OCI-LY1 (cell line): Measurements from ENCODE around the gene RPS6KA2.

Experiments
- H2AFZ ChIP-seq: fragments of 200-600 bp; sonication (generic), shearing (Covaris generic); 2 replicates; pipeline ENCODE4 v1.6.0; 2014; ENCODE audit warnings: antibody characterized with exemption, mild to moderate bottlenecking, low read length
- H3F3A ChIP-seq: fragments of 200-600 bp; sonication (generic), shearing (Covaris generic); 2 replicates; pipeline ENCODE4 v1.6.0; 2014; ENCODE audit warnings: mild to moderate bottlenecking, antibody characterized with exemption, low read length, moderate library complexity; ENCODE audit not compliant: insufficient read depth
- H3K27ac ChIP-seq: fragments of 200-600 bp; sonication (generic); 2 replicates; pipeline ENCODE4 v1.5.1; 2014; ENCODE audit warnings: low read length, mixed run types, mild to moderate bottlenecking, low read depth; ENCODE audit not compliant: poor library complexity, severe bottlenecking
- H3K27me3 ChIP-seq: fragments of 200-600 bp; sonication (generic); 2 replicates; pipeline ENCODE4 v1.6.0; 2014; ENCODE audit warnings: antibody characterized with exemption, mild to moderate bottlenecking, low read length, moderate library complexity; ENCODE audit not compliant: insufficient read depth
- H3K36me3 ChIP-seq: fragments of 200-600 bp; sonication (generic); 2 replicates; pipeline ENCODE4 v1.6.1; 2014; ENCODE audit warnings: mild to moderate bottlenecking, antibody characterized with exemption, low read length, moderate library complexity, mixed read lengths; ENCODE audit not compliant: insufficient read depth
- H3K4me1 ChIP-seq: fragments of 200-600 bp; sonication (generic); 2 replicates; pipeline ENCODE4 v1.5.1; 2014; ENCODE audit warnings: mild to moderate bottlenecking, low read length, moderate library complexity; ENCODE audit not compliant: insufficient read depth, severe bottlenecking
- H3K4me2 ChIP-seq: fragments of 200-600 bp; sonication (generic), shearing (Covaris generic); 2 replicates; pipeline ENCODE4 v1.6.1; 2014; ENCODE audit warnings: low read length
- H3K4me3 ChIP-seq: fragments of 200-600 bp; sonication (generic); 2 replicates; pipeline ENCODE4 v1.5.1; 2014; ENCODE audit warnings: low read length, low read depth, mild to moderate bottlenecking, mixed read lengths; ENCODE audit not compliant: poor library complexity, severe bottlenecking
- H3K79me2 ChIP-seq: fragments of 200-600 bp; shearing (Covaris generic); 2 replicates; pipeline ENCODE4 v1.6.1; 2016; ENCODE audit warnings: mixed run types, low read length, mixed read lengths; ENCODE audit not compliant: insufficient read depth
- H3K9ac ChIP-seq: fragments of 200-600 bp; sonication (generic), shearing (Covaris generic); 2 replicates; pipeline ENCODE4 v1.6.1; 2014; ENCODE audit warnings: mild to moderate bottlenecking, low read length, mixed read lengths
- H3K9me2 ChIP-seq: fragments of 200-600 bp; sonication (generic), shearing (Covaris generic); 2 replicates; pipeline ENCODE4 v1.6.1; 2014; ENCODE audit warnings: low read depth, mild to moderate bottlenecking, low read length, mixed read lengths
- H3K9me3 ChIP-seq: fragments of 200-600 bp; shearing (Covaris generic); 2 replicates; pipeline ENCODE4 v1.6.1; 2014; ENCODE audit warnings: low read length, mixed read lengths
- H4K20me1 ChIP-seq: fragments of 200-600 bp; sonication (generic), shearing (Covaris generic); 2 replicates; pipeline ENCODE4 v1.6.0; 2016; ENCODE audit warnings: mild to moderate bottlenecking, low read length; ENCODE audit not compliant: insufficient read depth
- EZH2 ChIP-seq: fragments of 200-600 bp; sonication (generic), shearing (Covaris generic); IDR thresholded peaks from 2 replicates; pipeline ENCODE4 v1.8.0; 2017; ENCODE audit warnings: borderline replicate concordance, mixed run types, mild to moderate bottlenecking, antibody characterized with exemption, low read length, moderate library complexity, mixed read lengths
- TF ChIP-seq, protein P1 (sequence below): fragments of 200-600 bp; sonication (generic), shearing (Covaris generic); IDR thresholded peaks from 2 replicates; pipeline ENCODE4 v1.5.1; 2017; ENCODE audit warnings: mild to moderate bottlenecking, antibody characterized with exemption, low read length, moderate library complexity, mixed read lengths

The RPS6KA2 gene

DNA sequence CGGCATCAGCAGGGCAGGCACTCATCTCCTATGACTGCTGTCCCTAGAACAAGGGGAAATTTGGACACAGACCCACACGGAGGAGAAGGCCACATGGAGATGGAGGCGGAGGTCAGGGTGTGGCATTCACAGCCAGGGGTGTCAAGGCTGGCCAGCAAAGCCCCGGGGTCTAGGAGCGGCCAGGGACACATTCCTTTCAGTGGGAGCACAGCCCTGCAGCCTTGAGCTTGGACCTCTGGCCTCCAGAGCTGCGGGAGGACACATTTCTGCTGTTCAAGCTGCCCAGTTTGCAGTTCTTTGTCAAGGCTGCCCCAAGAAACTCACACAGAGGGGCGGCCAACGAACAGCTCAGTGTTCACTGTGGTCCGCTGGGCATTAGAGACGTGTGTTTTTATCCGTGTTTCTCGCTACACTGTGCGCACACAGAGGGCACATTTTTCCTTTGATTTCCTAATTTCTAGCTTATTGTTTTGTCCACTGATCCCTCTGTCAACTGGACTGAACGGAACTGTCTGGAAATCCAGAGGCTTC is 150.9 kb downstream of the RPS6KA2 start:
- Histone ChIP-seq H3K9me3 (no peaks in the 10 kb centered on the region), H3K27ac (no peak overlapping the region), H4K20me1 (no peaks in the 10 kb centered on the region), H3K79me2 (no peaks in the 10 kb centered on the region), H2AFZ (no peak overlapping the region), H3K27me3 (no peaks in the 10 kb centered on the region; the same call in 1 of the 2 replicates), H3K4me1 (peaks cover 29% of the 10 kb centered on the region), H3K4me3 (no peak overlapping the region), H3K9ac (no peak overlapping the region), H3K9me2 (no peaks in the 10 kb centered on the region), H3F3A (no peaks in the 10 kb centered on the region), H3K4me2 (no peak overlapping the region), H3K36me3 (no peaks in the 10 kb centered on the region)
- TF ChIP-seq EZH2: no peak
- TF ChIP-seq, protein P1, sequence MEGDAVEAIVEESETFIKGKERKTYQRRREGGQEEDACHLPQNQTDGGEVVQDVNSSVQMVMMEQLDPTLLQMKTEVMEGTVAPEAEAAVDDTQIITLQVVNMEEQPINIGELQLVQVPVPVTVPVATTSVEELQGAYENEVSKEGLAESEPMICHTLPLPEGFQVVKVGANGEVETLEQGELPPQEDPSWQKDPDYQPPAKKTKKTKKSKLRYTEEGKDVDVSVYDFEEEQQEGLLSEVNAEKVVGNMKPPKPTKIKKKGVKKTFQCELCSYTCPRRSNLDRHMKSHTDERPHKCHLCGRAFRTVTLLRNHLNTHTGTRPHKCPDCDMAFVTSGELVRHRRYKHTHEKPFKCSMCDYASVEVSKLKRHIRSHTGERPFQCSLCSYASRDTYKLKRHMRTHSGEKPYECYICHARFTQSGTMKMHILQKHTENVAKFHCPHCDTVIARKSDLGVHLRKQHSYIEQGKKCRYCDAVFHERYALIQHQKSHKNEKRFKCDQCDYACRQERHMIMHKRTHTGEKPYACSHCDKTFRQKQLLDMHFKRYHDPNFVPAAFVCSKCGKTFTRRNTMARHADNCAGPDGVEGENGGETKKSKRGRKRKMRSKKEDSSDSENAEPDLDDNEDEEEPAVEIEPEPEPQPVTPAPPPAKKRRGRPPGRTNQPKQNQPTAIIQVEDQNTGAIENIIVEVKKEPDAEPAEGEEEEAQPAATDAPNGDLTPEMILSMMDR: no peak

DNA sequence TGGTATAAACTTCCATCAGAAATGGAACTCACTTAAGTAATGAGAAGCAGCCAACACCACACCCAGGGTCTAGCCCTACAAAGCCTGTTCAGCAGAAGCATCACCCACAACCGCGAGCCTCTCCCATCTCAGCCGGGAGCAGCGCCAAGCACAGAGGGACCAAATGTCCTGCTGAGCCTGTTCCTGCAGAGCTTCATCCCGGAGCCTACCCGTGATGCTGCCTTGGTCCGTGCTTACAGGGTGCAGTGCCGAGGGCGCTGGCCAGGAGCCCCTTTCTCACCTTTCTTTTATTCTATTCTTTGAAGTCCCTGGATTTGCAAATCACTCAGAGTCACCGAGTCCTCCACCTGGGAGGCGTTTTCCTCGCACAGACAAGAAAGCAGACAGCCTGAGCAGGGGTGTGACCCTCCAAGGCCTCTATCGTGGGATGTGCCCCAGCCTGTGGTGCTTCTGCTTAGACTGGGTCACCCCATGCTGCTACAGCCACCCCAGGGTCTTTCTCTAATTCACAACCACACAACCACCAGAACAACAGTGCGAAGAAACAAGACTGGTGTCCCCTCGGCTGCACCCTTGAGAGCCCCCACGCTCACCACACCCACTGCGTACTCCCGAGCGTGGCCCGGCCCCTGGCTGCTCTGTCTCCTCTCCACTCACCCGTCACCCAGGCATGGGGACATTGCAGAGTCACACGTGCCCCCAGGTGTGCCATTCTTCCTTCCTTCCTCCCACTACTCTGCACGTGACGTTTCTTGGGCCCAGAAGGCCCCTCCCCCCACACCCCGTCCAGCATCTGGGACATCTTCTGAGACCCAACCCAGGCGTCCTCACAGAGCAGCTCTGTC is 152.1 kb downstream of the RPS6KA2 start:
- no peak overlapping the region for H2AFZ ChIP-seq
- no peaks in the 10 kb centered on the region for H3K36me3 ChIP-seq

DNA sequence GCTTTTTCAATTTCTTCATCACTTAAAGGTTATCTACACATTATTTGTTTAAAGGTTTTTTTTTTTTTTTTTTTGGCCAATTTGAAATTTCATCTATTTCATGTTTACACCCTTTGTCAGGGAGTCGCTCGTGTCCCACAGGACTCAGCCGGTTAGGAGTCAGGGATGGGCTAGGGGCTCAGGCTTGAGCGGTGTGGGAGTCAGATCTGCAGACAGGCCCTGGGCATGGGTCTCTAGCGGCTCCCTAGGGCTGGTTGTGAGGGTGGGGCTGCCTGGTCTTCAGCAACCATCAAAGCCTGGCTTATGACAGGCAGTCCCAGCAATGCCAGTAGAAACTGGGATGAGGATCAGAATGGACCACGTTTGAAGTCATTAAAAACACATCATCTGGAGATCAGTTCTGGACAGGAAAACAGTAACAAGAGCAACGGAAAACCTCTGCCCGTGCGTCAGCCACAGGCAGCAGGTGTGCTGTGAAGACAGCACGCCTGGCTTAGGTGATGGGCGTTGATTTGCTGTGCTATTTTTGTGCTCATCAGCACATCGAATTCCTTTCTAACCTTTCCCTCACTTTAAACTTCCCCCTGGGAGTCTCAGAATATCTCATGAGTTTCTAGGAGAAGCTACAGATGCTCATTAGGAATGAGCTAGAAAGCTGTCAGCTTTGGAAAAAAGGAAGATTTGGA is 153.0 kb downstream of the RPS6KA2 start:
- H3K79me2 ChIP-seq: no peaks in the 10 kb centered on the region
- H3K4me2 ChIP-seq: peak overlapping the region; percentile 18; the same call in 1 of the 2 replicates
- no peaks in the 10 kb centered on the region for H3K9me3 ChIP-seq
- no peak for TF ChIP-seq EZH2
- TF ChIP-seq, protein P1: no peak
- no peak overlapping the region for H3K4me3 ChIP-seq
- H2AFZ ChIP-seq: no peak overlapping the region
- no peak overlapping the region for H3K9ac ChIP-seq
- no peaks in the 10 kb centered on the region for H3F3A ChIP-seq
- no peaks in the 10 kb centered on the region for H4K20me1 ChIP-seq
- H3K36me3 ChIP-seq: no peaks in the 10 kb centered on the region
- peaks cover 38% of the 10 kb centered on the region for H3K4me1 ChIP-seq
- no peaks in the 10 kb centered on the region; the same call in 1 of the 2 replicates for H3K27me3 ChIP-seq
- H3K9me2 ChIP-seq: no peaks in the 10 kb centered on the region
- H3K27ac ChIP-seq: no peak overlapping the region

More for the DNA sequence above, 152.1 kb downstream of the RPS6KA2 start:
- no peak overlapping the region; the same call in 1 of the 2 replicates for H3K4me2 ChIP-seq
- no peak overlapping the region for H3K27ac ChIP-seq
- peaks cover 29% of the 10 kb centered on the region for H3K4me1 ChIP-seq
- H3K27me3 ChIP-seq: no peaks in the 10 kb centered on the region; the same call in 1 of the 2 replicates
- H3K9ac ChIP-seq: no peak overlapping the region
- no peak for TF ChIP-seq EZH2
- TF ChIP-seq, protein P1: no peak
- no peaks in the 10 kb centered on the region for H3K9me3 ChIP-seq
- H4K20me1 ChIP-seq: no peaks in the 10 kb centered on the region
- H3F3A ChIP-seq: no peaks in the 10 kb centered on the region
- no peak overlapping the region for H3K4me3 ChIP-seq
- H3K79me2 ChIP-seq: no peaks in the 10 kb centered on the region
- H3K9me2 ChIP-seq: no peaks in the 10 kb centered on the region
